HepG2 (cell line): ENCODE measurements around the gene CCT3. TPM values are rescaled to one million over a fixed set of nuclear protein-coding genes. Genes with fewer than 3 reads are reported as not detected.

Source experiments
- ARHGAP35 ChIP-seq: sonication (generic); formaldehyde crosslinking; IDR thresholded peaks from 2 replicates; pipeline ENCODE4 v1.9.0; 2022; ENCODE audit warnings: mild to moderate bottlenecking, inconsistent platforms, moderate library complexity, missing genetic modification reagents, borderline replicate concordance
- ELK4 ChIP-seq: sonication (generic); formaldehyde crosslinking; IDR thresholded peaks from 2 replicates; pipeline ENCODE4 v1.9.0; 2021; ENCODE audit warnings: missing genetic modification reagents, borderline replicate concordance
- HNRNPH1 ChIP-seq: fragments of 200-400 bp; formaldehyde crosslinking; optimal IDR thresholded peaks from 2 replicates; pipeline ENCODE3; 2017; ENCODE audit warnings: mild to moderate bottlenecking, low read depth, low read length
- HOXD1 ChIP-seq: sonication (generic); formaldehyde crosslinking; IDR thresholded peaks from 2 replicates; pipeline ENCODE4 v1.5.0; 2020; ENCODE audit warnings: missing genetic modification reagents
- LRRFIP1 ChIP-seq: sonication (generic); formaldehyde crosslinking; conservative IDR thresholded peaks from 2 replicates; pipeline ENCODE4 v1.4.0; 2020; ENCODE audit warnings: missing genetic modification reagents
- MTF1 ChIP-seq: sonication (generic); formaldehyde crosslinking; IDR thresholded peaks from 2 replicates; pipeline ENCODE4 v1.5.0; 2020; ENCODE audit warnings: missing genetic modification reagents
- NPAS2 ChIP-seq: sonication (generic); formaldehyde crosslinking; IDR thresholded peaks from 2 replicates; pipeline ENCODE4 v1.8.0; 2022; ENCODE audit warnings: mild to moderate bottlenecking, missing genetic modification reagents, borderline replicate concordance
- RERE ChIP-seq: IDR thresholded peaks from 2 replicates; pipeline ENCODE4 v1.6.1; 2016; ENCODE audit warnings: low read depth, missing genetic modification reagents, missing compliant biosample characterization
- SAFB2 ChIP-seq: sonication (generic); formaldehyde crosslinking; IDR thresholded peaks from 2 replicates; pipeline ENCODE4 v1.5.1; 2020; ENCODE audit warnings: missing genetic modification reagents, low read depth, mild to moderate bottlenecking, borderline replicate concordance
- SNRNP70 ChIP-seq: fragments of 200-400 bp; formaldehyde crosslinking; IDR thresholded peaks from 2 replicates; pipeline ENCODE4 v1.6.1; 2017; ENCODE audit warnings: mild to moderate bottlenecking, low read depth, low read length, moderate library complexity
- ZBTB39 ChIP-seq: sonication (generic); formaldehyde crosslinking; IDR thresholded peaks from 2 replicates; pipeline ENCODE4 v1.5.0; 2020; ENCODE audit warnings: missing genetic modification reagents
- ZMAT5 ChIP-seq: sonication (generic); formaldehyde crosslinking; IDR thresholded peaks from 2 replicates; pipeline ENCODE4 v1.5.0; 2020; ENCODE audit warnings: mild to moderate bottlenecking, low read depth, missing genetic modification reagents, borderline replicate concordance
- ZNF552 ChIP-seq: sonication (generic); formaldehyde crosslinking; IDR thresholded peaks from 2 replicates; pipeline ENCODE4 v1.9.0; 2022; ENCODE audit warnings: missing genetic modification reagents, mild to moderate bottlenecking, borderline replicate concordance
- ZSCAN5A ChIP-seq: sonication (generic); formaldehyde crosslinking; IDR thresholded peaks from 2 replicates; pipeline ENCODE4 v1.8.0; 2022; ENCODE audit warnings: mild to moderate bottlenecking, missing genetic modification reagents, borderline replicate concordance
- polyA plus RNA-seq, 8 experiments: library from polyadenylated mRNA; depleted of rRNA in 3 of 8; stranded (reverse) in 7 of 8; unstranded in 1 of 8; fragments of >200 nt; fragmentation: Illumina TruSeq in 4 of 8; extraction: Trizol in 4 of 8; gene quantifications; 2 replicates each; pipeline versions ENCODE4 v1.2.1 to v1.2.3, GENCODE V29; 2011 to 2016; ENCODE audit warnings: low read depth in 4 of 8, missing spikeins in 1 of 8, mixed read lengths in 1 of 8; ENCODE audit not compliant: insufficient read depth in 1 of 8
- total RNA-seq, 5 experiments: library from RNA; depleted of rRNA; stranded (reverse); fragments of >200 nt; fragmentation: Illumina TruSeq; extraction: Trizol; gene quantifications; 2 replicates each; pipeline ENCODE4 v1.2.3, GENCODE V29; 2016; ENCODE audit warnings: low read depth in 1 of 5

CCT3 gene
- total and polyA plus RNA-seq, 2 of the 13 experiments (the other 11 are each of a cell fraction or from before 2014, with no cell fraction given) = 319 to 615 TPM

- TF ChIP-seq RERE (CRISPR knock-in tag) = no peak
- no peak for TF ChIP-seq SAFB2 (CRISPR knock-in tag)
- no peak for TF ChIP-seq SNRNP70
- no peak for TF ChIP-seq ZNF552 (CRISPR knock-in tag)
- TF ChIP-seq MTF1 (CRISPR knock-in tag) = no peak
- TF ChIP-seq ZMAT5 (CRISPR knock-in tag) = no peak
- TF ChIP-seq HNRNPH1 = no peak
- TF ChIP-seq ZSCAN5A (CRISPR knock-in tag) = no peak
- no peak for TF ChIP-seq ZBTB39 (CRISPR knock-in tag)
- TF ChIP-seq ARHGAP35 (CRISPR knock-in tag) = no peak
- TF ChIP-seq LRRFIP1 (CRISPR knock-in tag) = no peak
- no peak for TF ChIP-seq NPAS2 (CRISPR knock-in tag)
- TF ChIP-seq HOXD1 = no peak
- no peak for TF ChIP-seq ELK4
These were observed 42.6 kb downstream of the CCT3 start, which contains the start of gene GLMP (continued) for GRCh38 chr1:156295391-156295947.
